Measurements from ENCODE around the gene FSTL4.

The FSTL4 gene

GRCh38 chr5:133202066-133202665 lies 410.2 kb downstream of the FSTL4 start:
- DNase-seq = no peak

GRCh38 chr5:133201310-133201709 lies 411.0 kb downstream of the FSTL4 start:
- no peak for DNase-seq

- no peak for DNase-seq
These were observed 412.1 kb downstream of the FSTL4 start for GRCh38 chr5:133200256-133200655.

- DNase-seq = no peak
These were observed 412.7 kb downstream of the FSTL4 start for GRCh38 chr5:133199417-133200178.

- no peak for DNase-seq
These were observed 413.8 kb downstream of the FSTL4 start for GRCh38 chr5:133198511-133198910.

- no peak for DNase-seq
These were observed 415.8 kb downstream of the FSTL4 start for GRCh38 chr5:133196441-133197085.

- DNase-seq = no peak
These were observed 417.1 kb downstream of the FSTL4 start for GRCh38 chr5:133195250-133195649.

GRCh38 chr5:133193794-133194193 lies 418.5 kb downstream of the FSTL4 start:
- DNase-seq = no peak

- DNase-seq = no peak
These were observed 419.6 kb downstream of the FSTL4 start for GRCh38 chr5:133192716-133193115.

- no peak for DNase-seq
These were observed 422.5 kb downstream of the FSTL4 start for GRCh38 chr5:133189881-133190280.

GRCh38 chr5:133179405-133179804 lies 432.9 kb downstream of the FSTL4 start:
- DNase-seq = no peak

- DNase-seq = peak; percentile 23
These were observed 441.5 kb downstream of the FSTL4 start for GRCh38 chr5:133170756-133171387.

- DNase-seq = no peak
These were observed 447.6 kb downstream of the FSTL4 start for GRCh38 chr5:133164759-133165158.

GRCh38 chr5:133163839-133164238 lies 448.5 kb downstream of the FSTL4 start:
- no peak for DNase-seq

GRCh38 chr5:133159543-133159942 lies 452.8 kb downstream of the FSTL4 start:
- DNase-seq = no peak

GRCh38 chr5:133155326-133155969 lies 456.9 kb downstream of the FSTL4 start:
- DNase-seq = no peak

GRCh38 chr5:133154274-133155075 lies 457.9 kb downstream of the FSTL4 start:
- no peak for DNase-seq

- no peak for DNase-seq
These were observed 461.3 kb downstream of the FSTL4 start for GRCh38 chr5:133150909-133151544.

- peak; percentile 50 for DNase-seq
These were observed 463.0 kb downstream of the FSTL4 start for GRCh38 chr5:133149345-133149744.

- DNase-seq = no peak
These were observed 464.4 kb downstream of the FSTL4 start for GRCh38 chr5:133147815-133148567.

GRCh38 chr5:133147411-133147810 lies 464.9 kb downstream of the FSTL4 start:
- DNase-seq = no peak

Measured in NCI-H774 (cell line).